CD4-positive, alpha-beta T cell (primary cell): ENCODE results near the gene TIMP1. TPM values are rescaled to one million over a fixed set of nuclear protein-coding genes. Genes with fewer than 3 reads are reported as not detected.

Source experiments
- ATAC-seq: fragments of 200-7000 bp; cut with Tn5 transposase; one replicate; pipeline ENCODE4 v1.10.0; 2022; ENCODE audit warnings: mild to moderate bottlenecking; ENCODE audit not compliant: poor library complexity
- CTCF ChIA-PET: fragments of 350-600 bp; sonication (Branson Sonifier 250); formaldehyde crosslinking; loops from one replicate; lab custom pipeline; 2021; ENCODE audit warnings: antibody characterized with exemption, inconsistent platforms; lab: Charles Lee
- POLR2A ChIA-PET: fragments of 350-600 bp; sonication (Branson Sonifier 250); formaldehyde crosslinking; loops from one replicate; lab custom pipeline; 2021; ENCODE audit warnings: antibody characterized with exemption, inconsistent platforms; lab: Charles Lee
- DNase-seq, 14 experiments: peaks; one replicate each; pipeline ENCODE4 v3.0.0-alpha.2; 2013 to 2020; ENCODE audit warnings: mixed read lengths in 2 of 14
- H3K27ac ChIP-seq, 2 donors: one replicate each; pipeline versions ENCODE4 v1.5.1 to v1.7.0; 2013; ENCODE audit warnings: low read length in 2 of 2, low read depth in 1 of 2, mild to moderate bottlenecking in 1 of 2
- H3K27me3 ChIP-seq, 2 experiments: 1 replicate in 1 of 2; 2 replicates in 1 of 2; pipeline versions ENCODE4 v1.6.1 to v1.7.0; 2013; ENCODE audit warnings: low read length in 2 of 2, control low read depth in 1 of 2, mild to moderate bottlenecking in 1 of 2, moderate library complexity in 1 of 2; ENCODE audit not compliant: insufficient read depth in 2 of 2, control insufficient read depth in 1 of 2
- H3K36me3 ChIP-seq: one replicate; pipeline ENCODE4 v1.6.1; 2013; ENCODE audit warnings: low read length, control low read depth; ENCODE audit not compliant: insufficient read depth
- H3K4me1 ChIP-seq: one replicate; pipeline ENCODE4 v1.6.1; 2013; ENCODE audit warnings: low read length, control low read depth; ENCODE audit not compliant: insufficient read depth
- H3K4me3 ChIP-seq: one replicate; pipeline ENCODE4 v1.5.1; 2013; ENCODE audit warnings: mild to moderate bottlenecking, low read length, moderate library complexity
- H3K9me3 ChIP-seq, 2 experiments: 1 replicate in 1 of 2; 2 replicates in 1 of 2; pipeline versions ENCODE4 v1.6.1 to v1.7.0; 2013; ENCODE audit warnings: low read length in 2 of 2, mild to moderate bottlenecking in 2 of 2, control low read depth in 1 of 2, moderate library complexity in 1 of 2; ENCODE audit not compliant: control insufficient read depth in 1 of 2, insufficient read depth in 1 of 2
- H3K27ac Mint-ChIP-seq: one replicate; pipeline ENCODE4 v1.8.0; 2020; ENCODE audit warnings: mixed read lengths
- H3K27me3 Mint-ChIP-seq: one replicate; pipeline ENCODE4 v1.8.0; 2021; ENCODE audit warnings: mixed read lengths
- H3K36me3 Mint-ChIP-seq: one replicate; pipeline ENCODE4 v1.8.0; 2021; ENCODE audit warnings: low read depth, mixed read lengths
- H3K4me1 Mint-ChIP-seq: one replicate; pipeline ENCODE4 v1.8.0; 2021; ENCODE audit warnings: low read depth, mixed read lengths
- H3K4me3 Mint-ChIP-seq: one replicate; pipeline ENCODE4 v1.8.0; 2020; ENCODE audit warnings: mild to moderate bottlenecking, mixed read lengths
- H3K9me3 Mint-ChIP-seq: one replicate; pipeline ENCODE4 v1.8.0; 2020; ENCODE audit warnings: mixed read lengths
- CTCF ChIP-seq: fragments of 200-600 bp; IDR thresholded peaks from one replicate; pipeline ENCODE4 v1.8.0; 2022; ENCODE audit warnings: antibody characterized with exemption, mild to moderate bottlenecking
- intact Hi-C, 2 experiments: fragments of 100-400 bp; cut with DNase I in 1 of 2; cut with micrococcal nuclease in 1 of 2; formaldehyde crosslinking; loops; one replicate each; pipeline versions ENCODE4 v1.15.1 to v1.9.0; 2023 to 2025; cut with DNase I, micrococcal nuclease
- total RNA-seq, 174 experiments: library from RNA in 2 of 174; stranded (reverse) in 2 of 174; gene quantifications; one replicate each; pipeline ENCODE4 v1.2.3 and lab custom pipeline; 2021 to 2026

The TIMP1 gene
- total RNA-seq, 2 experiments from 2014 or later: 35.6 to 38.5 TPM

GRCh38 chrX:47587091-47587891 is 5.1 kb downstream of the TIMP1 start:
- DNase-seq: no peak
- ATAC-seq: no peak
- H3K9me3 Mint-ChIP-seq: no peaks in the 10 kb centered on the region
- Histone ChIP-seq H3K36me3 (peaks cover 6% of the 10 kb centered on the region), H3K4me1 (peaks cover 16% of the 10 kb centered on the region), H3K9me3 (no peaks in the 10 kb centered on the region), H3K27me3 (no peaks in the 10 kb centered on the region), H3K27ac (no peak overlapping the region), H3K4me3 (no peak overlapping the region)
- H3K36me3 Mint-ChIP-seq: peaks cover 5% of the 10 kb centered on the region
- ChIA-PET POLR2A (no interaction called here), CTCF (no interaction called here)
- peaks cover 14% of the 10 kb centered on the region for H3K4me1 Mint-ChIP-seq
- no peak overlapping the region for H3K27ac Mint-ChIP-seq
- H3K27me3 Mint-ChIP-seq: no peaks in the 10 kb centered on the region
- no peak overlapping the region for H3K4me3 Mint-ChIP-seq
- intact Hi-C loops: no loop called here
- no peak for TF ChIP-seq CTCF

GRCh38 chrX:47587906-47588735 is 5.9 kb downstream of the TIMP1 start:
- no peak overlapping the region for H3K27ac Mint-ChIP-seq
- peaks cover 5% of the 10 kb centered on the region for H3K36me3 Mint-ChIP-seq
- no peaks in the 10 kb centered on the region for H3K27me3 Mint-ChIP-seq
- ATAC-seq (no peak), DNase-seq (no peak)
- Histone ChIP-seq H3K4me1 (peaks cover 8% of the 10 kb centered on the region), H3K36me3 (peaks cover 6% of the 10 kb centered on the region), H3K27me3 (no peaks in the 10 kb centered on the region), H3K4me3 (no peak overlapping the region), H3K9me3 (no peaks in the 10 kb centered on the region), H3K27ac (no peak overlapping the region)
- ChIA-PET CTCF (no interaction called here), POLR2A (no interaction called here)
- intact Hi-C loops: no loop called here
- no peaks in the 10 kb centered on the region for H3K9me3 Mint-ChIP-seq
- peaks cover 10% of the 10 kb centered on the region for H3K4me1 Mint-ChIP-seq
- no peak for TF ChIP-seq CTCF
- H3K4me3 Mint-ChIP-seq: no peak overlapping the region

GRCh38 chrX:47590984-47591383 is 8.7 kb downstream of the TIMP1 start:
- Mint-ChIP-seq H3K4me3 (no peak overlapping the region), H3K27me3 (no peaks in the 10 kb centered on the region), H3K9me3 (no peaks in the 10 kb centered on the region), H3K36me3 (peaks cover 4% of the 10 kb centered on the region), H3K27ac (no peak overlapping the region), H3K4me1 (peaks cover 12% of the 10 kb centered on the region)
- no peak overlapping the region for H3K4me3 ChIP-seq
- DNase-seq (no peak), ATAC-seq (no peak)
- H3K4me1 ChIP-seq: peaks cover 6% of the 10 kb centered on the region
- H3K27me3 ChIP-seq: no peaks in the 10 kb centered on the region
- no peak for TF ChIP-seq CTCF
- H3K36me3 ChIP-seq: no peaks in the 10 kb centered on the region
- H3K9me3 ChIP-seq: no peaks in the 10 kb centered on the region
- intact Hi-C loops: no loop called here
- ChIA-PET POLR2A (no interaction called here), CTCF (no interaction called here)
- H3K27ac ChIP-seq: no peak overlapping the region
